SJSA1 (cell line): Measurements from ENCODE around the gene GPR89A. TPM values are rescaled to one million over a fixed set of nuclear protein-coding genes. Genes with fewer than 3 reads are reported as not detected.
A peak's percentile ranks its signal among the peaks of the same experiment; 100 is the strongest.
"Not testable (repeated sequence)": the region's sequence is repeated elsewhere in the genome, so short reads cannot be mapped to it uniquely, and the experiment has no call there.

Source experiments
- DNase-seq, 2 experiments: peaks; one replicate each; pipeline ENCODE4 v3.0.0-alpha.2; 2015 to 2020; ENCODE audit warnings: low spot score in 2 of 2, low read depth in 1 of 2
- H3K27ac ChIP-seq: fragments of 250-450 bp; sonication (Bioruptor Pico); 2 replicates; pipeline ENCODE4 v1.5.1; 2020; ENCODE audit warnings: mild to moderate bottlenecking, moderate library complexity
- H3K27me3 ChIP-seq: fragments of 250-450 bp; sonication (Bioruptor Pico); replicated peaks from 2 replicates; pipeline ENCODE4 v1.5.1; 2020; ENCODE audit warnings: mild to moderate bottlenecking, moderate library complexity
- H3K36me3 ChIP-seq: fragments of 250-450 bp; sonication (Bioruptor Pico); 2 replicates; pipeline ENCODE4 v1.5.1; 2020; ENCODE audit warnings: mild to moderate bottlenecking
- H3K4me1 ChIP-seq: fragments of 250-450 bp; sonication (Bioruptor Pico); replicated peaks from 2 replicates; pipeline ENCODE4 v1.6.1; 2021; ENCODE audit warnings: mild to moderate bottlenecking
- H3K4me3 ChIP-seq: fragments of 250-450 bp; sonication (Bioruptor Pico); 2 replicates; pipeline ENCODE4 v1.5.1; 2020; ENCODE audit warnings: mild to moderate bottlenecking
- H3K9me3 ChIP-seq: fragments of 250-450 bp; sonication (Bioruptor Pico); replicated peaks from 2 replicates; pipeline ENCODE4 v1.5.1; 2020; ENCODE audit warnings: mild to moderate bottlenecking
- total RNA-seq: library from RNA; depleted of rRNA; stranded (reverse); fragments of >200 nt; shearing (Covaris generic); gene quantifications from 2 replicates; pipeline ENCODE4 v1.2.3, GENCODE V29; 2014

The GPR89A gene
- total RNA-seq, 1 experiment from 2014 or later, result 46.7 TPM

DNA sequence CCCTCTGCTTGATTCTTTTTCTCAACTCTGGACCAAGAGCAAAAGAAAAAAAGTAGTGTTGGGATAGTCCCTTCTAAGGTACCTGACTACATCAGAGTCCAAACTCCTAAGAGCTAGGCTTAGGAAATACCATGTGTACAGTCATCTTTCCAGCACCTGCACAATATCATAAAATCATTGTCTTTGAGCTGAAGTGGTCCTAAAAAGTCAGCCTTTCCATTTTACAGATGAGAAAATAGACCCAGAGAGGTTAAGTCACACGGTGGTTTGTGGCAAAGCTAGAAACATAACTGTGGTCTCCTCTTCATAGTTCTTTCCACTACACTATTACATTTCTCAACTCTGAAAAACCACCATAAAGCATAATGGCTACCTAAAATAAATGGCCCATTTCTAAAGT, 36.2 kb downstream of the GPR89A start:
- not testable (repeated sequence) for H3K27ac ChIP-seq, H3K27me3 ChIP-seq, H3K9me3 ChIP-seq, H3K4me3 ChIP-seq, H3K36me3 ChIP-seq, DNase-seq, H3K4me1 ChIP-seq

DNA sequence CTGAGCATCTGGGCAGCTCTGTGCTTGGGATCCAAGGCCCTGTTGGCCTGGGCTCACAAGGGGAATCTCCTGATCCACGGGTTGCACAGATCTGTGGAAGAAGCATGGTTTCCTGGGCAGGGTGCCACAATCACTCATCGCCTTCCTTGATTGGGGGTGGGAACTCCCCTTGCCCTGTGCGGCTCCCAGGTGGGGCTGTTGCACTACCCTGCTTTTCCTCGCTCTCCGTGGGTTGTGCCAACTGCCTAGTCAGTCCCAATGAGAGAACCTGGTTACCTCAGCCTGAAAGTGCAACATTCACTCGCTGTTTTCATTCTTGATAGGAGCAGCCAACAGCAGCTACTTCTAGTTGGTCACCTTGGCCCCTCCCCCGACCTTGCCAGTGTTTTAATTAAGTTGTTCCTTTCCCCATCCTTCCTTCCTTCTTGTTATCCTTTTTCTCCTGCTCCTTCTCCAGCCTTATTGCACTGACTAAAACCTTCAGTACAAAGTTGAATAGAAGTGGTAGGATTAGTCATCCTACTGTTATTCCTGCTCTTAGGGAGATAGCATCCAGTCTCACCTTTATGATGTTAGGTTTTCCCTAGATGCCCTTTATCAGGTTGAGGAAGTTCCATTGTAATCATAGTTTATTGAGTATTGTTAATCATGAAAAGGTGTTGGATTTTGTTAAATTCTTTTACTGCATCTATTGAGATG, 48.6 kb downstream of the GPR89A start:
- H3K27ac ChIP-seq, H3K9me3 ChIP-seq, DNase-seq, H3K4me1 ChIP-seq, H3K36me3 ChIP-seq, H3K4me3 ChIP-seq, H3K27me3 ChIP-seq: not testable (repeated sequence)

DNA sequence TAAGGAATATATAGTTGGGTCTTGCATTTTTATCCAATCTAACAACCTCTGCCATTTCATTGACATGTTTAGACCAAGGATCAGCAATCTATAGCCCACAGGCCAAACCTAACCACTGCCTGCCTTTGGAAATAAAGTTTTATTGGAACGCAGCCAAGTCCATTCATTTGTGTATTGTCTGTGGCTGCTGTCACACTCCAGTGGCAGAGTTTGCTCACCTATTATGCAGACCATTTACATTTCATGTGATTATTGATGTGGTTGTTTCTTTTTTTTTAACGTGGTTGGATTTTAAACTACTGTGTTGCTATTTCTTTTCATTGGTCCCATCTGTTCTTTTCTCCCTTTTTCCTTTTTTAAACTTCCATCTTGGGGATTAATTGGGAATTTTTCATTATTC, 54.7 kb downstream of the GPR89A start:
- not testable (repeated sequence) for H3K9me3 ChIP-seq, H3K4me3 ChIP-seq, H3K36me3 ChIP-seq, H3K27ac ChIP-seq, DNase-seq, H3K27me3 ChIP-seq, H3K4me1 ChIP-seq

DNA sequence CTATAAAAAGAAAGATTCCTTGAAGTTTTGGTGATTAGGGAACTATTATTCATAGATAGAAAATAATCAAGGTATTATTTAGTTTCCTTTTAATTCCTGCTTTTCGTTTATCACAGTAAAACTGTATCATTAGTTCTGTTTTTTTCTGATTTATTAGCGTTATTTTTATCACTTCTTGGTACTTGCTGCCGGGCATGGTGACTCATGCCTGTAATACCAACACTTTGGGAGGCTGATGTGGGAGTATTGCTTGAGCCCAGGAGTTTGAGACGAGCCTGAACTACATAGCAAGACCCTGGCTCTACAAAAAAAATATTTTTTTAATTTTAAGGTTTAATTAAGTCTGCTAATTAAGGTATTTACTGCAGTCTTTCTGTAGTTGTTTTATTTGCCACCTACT, 57.2 kb downstream of the GPR89A start:
- H3K27ac ChIP-seq, H3K4me1 ChIP-seq, H3K36me3 ChIP-seq, H3K4me3 ChIP-seq, DNase-seq, H3K9me3 ChIP-seq, H3K27me3 ChIP-seq: not testable (repeated sequence)

DNA sequence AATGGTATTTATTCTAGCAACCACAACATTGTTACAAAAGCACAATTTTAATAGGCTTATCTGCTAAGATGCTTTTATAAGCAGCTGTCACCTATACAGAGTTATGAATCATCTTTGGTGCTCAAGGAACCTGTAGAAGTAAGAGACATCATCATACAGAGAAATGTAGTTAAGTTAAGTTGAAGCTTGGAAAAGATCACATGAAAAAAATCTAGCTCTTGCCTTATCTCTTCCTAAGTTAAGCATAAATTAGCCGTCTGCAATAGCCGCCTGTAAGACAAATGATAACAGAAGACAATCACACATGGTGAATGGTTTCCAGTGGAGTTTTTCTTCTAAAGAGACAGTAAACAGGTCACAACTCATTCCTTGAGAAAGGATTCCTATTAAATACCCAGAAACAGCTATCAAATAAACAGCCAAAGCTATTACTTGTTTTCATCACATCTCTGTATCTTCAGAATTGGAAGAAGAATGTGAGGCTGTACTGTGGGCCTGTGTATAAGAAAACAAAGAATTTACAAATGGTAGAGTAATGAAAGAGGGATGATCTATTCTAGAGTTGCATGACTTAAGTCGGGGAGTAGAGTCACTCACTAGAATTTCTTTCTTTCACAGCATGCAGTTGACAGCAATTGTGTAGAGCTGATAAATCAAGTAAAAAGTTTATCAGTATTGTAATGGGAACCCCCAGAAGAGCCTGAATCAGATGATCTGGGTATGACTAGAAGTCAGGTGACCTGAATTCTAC, 63.4 kb downstream of the GPR89A start:
- H3K4me3 ChIP-seq, H3K36me3 ChIP-seq, H3K27me3 ChIP-seq, DNase-seq, H3K4me1 ChIP-seq, H3K27ac ChIP-seq, H3K9me3 ChIP-seq: not testable (repeated sequence)

DNA sequence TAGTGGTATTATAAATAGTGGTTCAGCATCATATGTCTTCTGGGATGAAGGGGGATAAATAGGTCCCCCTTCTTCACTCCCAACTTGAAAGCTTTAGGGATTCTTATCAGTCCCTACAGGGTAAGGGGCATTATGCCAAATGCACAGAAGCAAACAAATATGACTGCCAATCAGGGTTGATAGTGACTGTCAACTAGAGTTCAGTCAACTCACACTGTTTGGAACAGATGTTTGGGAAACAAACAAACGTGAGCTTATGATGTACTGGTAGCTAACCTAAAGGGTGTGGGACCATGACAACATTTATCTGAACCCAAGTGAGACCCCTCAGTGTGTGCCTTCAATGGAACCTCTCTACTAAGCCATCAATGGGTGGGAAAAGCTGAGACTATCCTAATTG, 65.4 kb downstream of the GPR89A start:
- not testable (repeated sequence) for H3K4me1 ChIP-seq, H3K4me3 ChIP-seq, DNase-seq, H3K27me3 ChIP-seq, H3K36me3 ChIP-seq, H3K9me3 ChIP-seq, H3K27ac ChIP-seq

DNA sequence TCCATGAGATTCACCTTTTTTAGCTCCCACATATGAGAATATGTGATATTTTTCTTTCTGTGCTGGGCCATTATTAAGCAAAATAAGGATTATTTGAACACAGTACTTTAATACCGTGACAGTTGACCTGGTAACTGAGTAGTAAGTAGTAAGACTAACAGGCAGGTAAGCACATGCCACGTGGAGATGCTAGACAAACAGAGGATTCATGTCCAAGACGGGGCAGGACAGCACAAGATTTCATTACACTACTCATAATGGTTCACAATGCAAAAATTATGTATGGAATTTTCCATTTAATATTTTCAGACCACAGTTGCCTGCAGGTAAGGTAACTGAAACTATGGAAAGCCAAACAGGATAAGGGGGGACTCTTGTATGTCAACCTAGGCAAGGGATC, 77.1 kb downstream of the GPR89A start:
- not testable (repeated sequence) for H3K4me3 ChIP-seq, H3K36me3 ChIP-seq, H3K27ac ChIP-seq, H3K9me3 ChIP-seq, H3K4me1 ChIP-seq, H3K27me3 ChIP-seq, DNase-seq

DNA sequence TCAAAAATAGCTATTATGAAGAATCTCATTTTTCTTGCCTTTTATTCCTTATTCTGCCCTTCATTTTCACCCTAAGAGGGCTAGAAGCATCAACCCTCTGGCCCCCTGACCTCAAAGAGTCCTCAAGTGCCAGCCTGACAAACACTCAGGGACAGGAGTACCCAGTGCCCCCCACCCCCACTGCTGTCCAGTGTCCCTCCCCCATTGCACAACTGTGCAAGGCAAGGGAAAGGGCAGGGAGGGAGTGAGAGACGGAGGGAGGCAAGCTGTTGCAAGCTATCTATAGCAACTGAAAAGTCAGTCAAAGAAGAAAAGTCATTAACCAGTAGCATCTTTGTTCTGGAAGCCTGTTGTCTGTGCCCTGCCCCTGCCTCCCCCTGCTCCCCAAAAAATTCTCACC, 78.3 kb downstream of the GPR89A start:
- H3K4me1 ChIP-seq, H3K27ac ChIP-seq, H3K27me3 ChIP-seq, H3K4me3 ChIP-seq, H3K36me3 ChIP-seq, DNase-seq, H3K9me3 ChIP-seq: not testable (repeated sequence)

DNA sequence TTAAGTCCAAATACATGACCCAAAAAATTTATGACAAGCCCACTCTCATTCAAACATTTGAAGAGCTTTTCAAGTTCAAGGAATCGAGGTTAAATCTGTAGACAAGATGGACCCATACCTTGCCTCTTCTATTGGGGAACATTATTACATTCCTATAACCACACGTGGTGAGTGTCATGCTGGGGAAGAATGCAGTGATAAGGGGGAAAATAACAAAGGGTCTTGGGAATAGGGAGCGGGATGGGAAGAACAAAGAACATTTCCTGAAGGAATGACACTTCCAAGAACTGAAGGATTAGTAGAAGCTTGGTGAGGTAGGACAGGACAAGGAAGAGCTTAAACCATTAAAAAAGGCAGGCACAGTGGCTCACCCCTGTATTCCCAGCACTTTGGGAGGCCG, 80.5 kb downstream of the GPR89A start:
- no peak for DNase-seq
- H3K27ac ChIP-seq, result no peak overlapping the region
- H3K4me1 ChIP-seq, result peaks cover 15% of the 10 kb centered on the region
- no peak overlapping the region for H3K4me3 ChIP-seq
- H3K36me3 ChIP-seq, result no peaks in the 10 kb centered on the region
- H3K27me3 ChIP-seq, result no peaks in the 10 kb centered on the region
- no peaks in the 10 kb centered on the region for H3K9me3 ChIP-seq

DNA sequence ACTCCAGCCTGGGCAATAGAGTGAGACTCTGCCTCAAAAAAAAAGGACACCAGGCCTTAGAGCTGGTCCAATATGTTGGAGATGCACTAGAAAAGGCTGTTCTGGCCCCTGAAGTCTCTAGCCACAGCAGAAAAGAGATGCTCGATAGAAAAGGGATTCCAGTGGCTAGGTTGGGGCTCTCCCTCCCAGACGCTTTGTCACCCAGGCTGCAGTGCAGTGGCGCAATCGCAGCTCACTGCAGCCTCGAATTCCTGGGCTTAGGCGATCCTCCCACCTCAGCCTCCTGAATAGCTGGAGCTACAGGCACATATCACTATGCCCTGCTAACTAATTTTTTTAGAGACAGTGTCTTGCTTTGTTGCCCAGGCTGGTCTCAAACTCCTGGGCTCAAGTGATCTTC, 81.1 kb downstream of the GPR89A start:
- H3K9me3 ChIP-seq, result no peaks in the 10 kb centered on the region
- no peak overlapping the region for H3K27ac ChIP-seq
- no peak overlapping the region for H3K4me3 ChIP-seq
- peaks cover 15% of the 10 kb centered on the region for H3K4me1 ChIP-seq
- no peak for DNase-seq
- no peaks in the 10 kb centered on the region for H3K36me3 ChIP-seq
- H3K27me3 ChIP-seq, result no peaks in the 10 kb centered on the region

DNA sequence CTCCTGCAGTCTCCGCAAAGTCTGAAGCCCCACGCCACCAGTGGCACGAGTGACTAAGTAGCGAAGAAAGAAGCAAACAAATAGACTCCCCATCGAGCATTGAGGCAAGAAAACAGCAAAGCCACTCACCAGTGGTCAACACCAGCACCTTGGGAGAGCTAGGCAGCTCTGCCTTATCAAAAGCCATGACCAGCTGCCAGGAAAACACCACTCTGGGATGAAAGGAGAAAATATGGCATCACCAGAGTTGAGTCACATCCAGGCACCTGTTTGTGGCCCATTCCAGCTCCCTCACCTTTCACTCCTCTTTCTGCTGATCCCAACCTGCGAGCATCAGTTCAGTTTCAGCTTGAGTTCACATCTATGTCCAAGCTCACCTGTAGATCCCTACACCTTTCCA, 82.1 kb downstream of the GPR89A start:
- DNase-seq, result no peak
- Histone ChIP-seq H3K27me3 (no peaks in the 10 kb centered on the region), H3K4me3 (no peak overlapping the region), H3K36me3 (no peaks in the 10 kb centered on the region), H3K27ac (no peak overlapping the region), H3K4me1 (peaks cover 15% of the 10 kb centered on the region), H3K9me3 (no peaks in the 10 kb centered on the region)

DNA sequence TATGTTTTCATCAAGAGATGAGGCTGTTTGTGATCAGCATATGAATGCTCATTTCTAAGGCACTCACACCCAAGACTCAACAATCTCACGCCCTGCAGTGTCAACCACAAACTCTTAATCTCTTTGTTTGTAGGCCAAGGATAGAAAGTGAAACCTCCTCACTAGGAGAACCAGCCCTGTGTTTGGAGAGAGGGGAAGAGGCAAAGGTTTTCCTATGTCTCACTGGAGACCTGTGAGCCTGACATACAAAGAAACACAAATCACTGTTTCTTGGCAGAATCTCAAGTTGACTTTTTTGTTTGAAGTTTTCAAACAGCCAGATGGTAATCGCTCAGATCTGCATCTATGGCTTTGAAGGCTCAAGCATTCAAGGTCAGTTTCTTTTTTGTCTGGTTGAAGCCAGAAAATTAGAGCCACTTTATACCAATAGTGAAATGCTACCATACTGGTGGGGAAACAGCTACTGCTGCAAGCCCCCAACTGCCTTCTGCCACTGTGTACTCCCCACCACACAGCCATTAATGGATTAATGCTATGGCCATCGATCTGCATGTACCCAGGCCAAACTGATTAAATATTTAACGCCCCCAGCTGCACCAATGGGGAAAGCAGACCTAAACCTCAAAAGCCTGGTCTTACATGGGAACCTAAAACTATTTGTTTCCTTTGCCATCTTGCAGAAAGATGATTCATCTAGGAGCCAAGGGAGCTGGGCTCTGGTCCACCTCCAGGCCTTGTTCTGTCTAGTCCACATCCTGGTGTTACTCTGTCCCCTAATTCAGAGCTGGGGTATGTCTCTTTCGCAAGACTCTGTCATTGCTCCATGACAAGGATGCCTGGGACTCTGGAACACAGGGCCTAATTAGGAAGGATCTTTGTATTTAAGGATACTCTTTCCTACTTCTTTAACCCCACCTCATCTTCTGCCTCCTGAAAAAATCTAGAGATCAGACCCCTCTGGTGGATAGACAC, 83.1 kb downstream of the GPR89A start:
- Histone ChIP-seq H3K9me3 (no peaks in the 10 kb centered on the region), H3K36me3 (no peaks in the 10 kb centered on the region), H3K4me3 (no peak overlapping the region), H3K4me1 (peaks cover 15% of the 10 kb centered on the region), H3K27ac (0 out of 2 replicates have a peak overlapping the region, but pooled peaks have one; percentile 3), H3K27me3 (no peaks in the 10 kb centered on the region)
- DNase-seq, result peak in 1 of 2 experiments; percentile 60

DNA sequence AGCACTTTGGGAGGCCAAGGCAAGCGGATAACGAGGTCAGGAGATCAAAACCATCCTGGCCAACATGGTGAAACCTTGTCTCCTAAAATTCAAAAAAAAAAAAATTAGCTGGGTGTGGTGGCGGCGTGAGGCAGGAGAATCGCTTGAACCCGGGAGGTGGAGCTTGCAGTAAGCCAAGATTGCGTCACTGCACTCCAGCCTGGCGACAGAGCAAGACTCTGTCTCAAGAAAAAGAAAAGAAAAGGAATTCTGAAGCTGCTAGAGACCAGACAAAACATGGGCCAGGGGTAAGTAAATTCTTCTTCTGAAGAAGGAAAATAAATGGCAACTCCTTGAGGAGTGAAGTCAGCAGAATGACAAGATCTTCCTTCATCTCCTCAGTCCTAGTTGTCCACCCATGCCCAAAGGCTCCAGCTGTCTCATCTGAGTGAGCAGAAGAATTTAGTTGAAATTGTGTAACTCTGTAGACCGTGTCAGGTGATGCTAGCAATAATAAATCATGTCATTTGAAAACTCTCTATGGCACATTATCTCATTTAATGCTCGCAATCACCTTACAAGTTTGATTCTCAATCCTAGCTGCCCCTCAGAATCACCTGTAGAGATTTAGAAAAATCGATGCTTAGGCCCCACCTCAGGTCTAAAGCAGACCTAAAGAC, 85.1 kb downstream of the GPR89A start:
- Histone ChIP-seq H3K27me3 (no peaks in the 10 kb centered on the region), H3K4me1 (peaks cover 24% of the 10 kb centered on the region), H3K4me3 (no peak overlapping the region), H3K9me3 (no peaks in the 10 kb centered on the region), H3K27ac (no peak overlapping the region), H3K36me3 (no peaks in the 10 kb centered on the region)
- no peak for DNase-seq
